Measurements from ENCODE around the gene MYMX.
A peak's percentile ranks its signal among the peaks of the same experiment; 100 is the strongest.

MYMX gene

GRCh38 chr6:44247338-44248302 lies 30.9 kb downstream of the MYMX start:
- Histone ChIP-seq H3K9me3 (ENCODE audit: control insufficient read depth, insufficient read depth, low read length) (no peaks in the 10 kb centered on the region), H3K79me2 (ENCODE audit: control insufficient read depth, low read length) (peaks cover 45% of the 10 kb centered on the region), H3K27ac (ENCODE audit: low read depth, low read length) (peak overlapping the region; percentile 83), H3K4me2 (ENCODE audit: low read length) (peak overlapping the region; percentile 74), H3K4me3 (ENCODE audit: low read length) (peak overlapping the region; percentile 83), H3F3A (ENCODE audit: control insufficient read depth, insufficient read depth) (peaks cover 55% of the 10 kb centered on the region), H3K27me3 (ENCODE audit: control insufficient read depth, low read length) (no peaks in the 10 kb centered on the region), H4K20me1 (ENCODE audit: control insufficient read depth, insufficient read depth, low read depth, low read length) (peaks cover 34% of the 10 kb centered on the region), H3K9me2 (replicated peaks; ENCODE audit: control insufficient read depth, low read length) (no peaks in the 10 kb centered on the region), H3K36me3 (ENCODE audit: control insufficient read depth, low read length) (peaks cover 57% of the 10 kb centered on the region), H3K4me1 (ENCODE audit: control insufficient read depth, low read length) (peaks cover 32% of the 10 kb centered on the region)
- TF ChIP-seq CTCF (IDR thresholded peaks at IDR 0.05; ENCODE audit: low read depth, low read length, poor library complexity, severe bottlenecking) (no peak), EZH2phosphoT487 (IDR thresholded peaks at IDR 0.05; ENCODE audit: borderline replicate concordance, low read length) (no peak)

- Histone ChIP-seq H3K36me3 (ENCODE audit: control insufficient read depth, low read length) (peaks cover 67% of the 10 kb centered on the region), H4K20me1 (ENCODE audit: control insufficient read depth, insufficient read depth, low read depth, low read length) (peaks cover 34% of the 10 kb centered on the region), H3K27ac (ENCODE audit: low read depth, low read length) (peak overlapping the region; percentile 83), H3K9me2 (replicated peaks; ENCODE audit: control insufficient read depth, low read length) (no peaks in the 10 kb centered on the region), H3F3A (ENCODE audit: control insufficient read depth, insufficient read depth) (peaks cover 64% of the 10 kb centered on the region), H3K79me2 (ENCODE audit: control insufficient read depth, low read length) (peaks cover 45% of the 10 kb centered on the region), H3K4me1 (ENCODE audit: control insufficient read depth, low read length) (peaks cover 35% of the 10 kb centered on the region), H3K4me3 (ENCODE audit: low read length) (peak overlapping the region; percentile 83), H3K27me3 (ENCODE audit: control insufficient read depth, low read length) (no peaks in the 10 kb centered on the region), H3K4me2 (ENCODE audit: low read length) (peak overlapping the region; percentile 74), H3K9me3 (ENCODE audit: control insufficient read depth, insufficient read depth, low read length) (no peaks in the 10 kb centered on the region)
- TF ChIP-seq CTCF (IDR thresholded peaks at IDR 0.05; ENCODE audit: low read depth, low read length, poor library complexity, severe bottlenecking) (no peak), EZH2phosphoT487 (IDR thresholded peaks at IDR 0.05; ENCODE audit: borderline replicate concordance, low read length) (no peak)
Observed at GRCh38 chr6:44248579-44248978, 31.9 kb downstream of the MYMX start.

DNA sequence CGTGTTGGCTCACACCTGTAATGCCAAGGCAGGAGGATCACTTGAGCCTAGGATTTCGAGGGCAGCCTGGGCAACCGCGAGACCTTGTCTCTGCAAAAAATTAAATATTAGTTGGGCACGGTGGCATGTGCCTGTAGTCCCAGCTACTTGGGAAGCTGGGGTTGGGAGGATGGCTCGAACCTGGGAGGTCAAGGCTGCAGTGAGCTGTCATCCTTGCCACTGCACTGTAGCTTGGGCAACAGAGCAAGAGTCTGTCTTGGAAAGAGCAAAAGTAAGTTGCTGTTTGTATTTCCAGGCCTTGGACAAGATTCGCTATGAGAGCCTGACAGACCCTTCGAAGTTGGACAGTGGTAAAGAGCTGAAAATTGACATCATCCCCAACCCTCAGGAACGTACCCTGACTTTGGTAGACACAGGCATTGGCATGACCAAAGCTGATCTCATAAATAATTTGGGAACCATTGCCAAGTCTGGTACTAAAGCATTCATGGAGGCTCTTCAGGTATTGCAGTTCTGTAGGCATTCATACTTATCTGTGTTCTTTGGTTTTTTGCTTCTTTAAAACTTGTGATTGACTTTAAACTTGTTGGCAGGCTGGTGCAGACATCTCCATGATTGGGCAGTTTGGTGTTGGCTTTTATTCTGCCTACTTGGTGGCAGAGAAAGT lies 32.5 kb downstream of the MYMX start:
- Histone ChIP-seq H3K4me2 (ENCODE audit: low read length) (peak overlapping the region; percentile 74), H3K9me2 (replicated peaks; ENCODE audit: control insufficient read depth, low read length) (no peaks in the 10 kb centered on the region), H3K79me2 (ENCODE audit: control insufficient read depth, low read length) (peaks cover 45% of the 10 kb centered on the region), H3K27ac (ENCODE audit: low read depth, low read length) (peak overlapping the region; percentile 83; the same call in 1 of the 2 replicates), H4K20me1 (ENCODE audit: control insufficient read depth, insufficient read depth, low read depth, low read length) (peaks cover 34% of the 10 kb centered on the region), H3K9me3 (ENCODE audit: control insufficient read depth, insufficient read depth, low read length) (no peaks in the 10 kb centered on the region), H3K4me1 (ENCODE audit: control insufficient read depth, low read length) (peaks cover 37% of the 10 kb centered on the region), H3F3A (ENCODE audit: control insufficient read depth, insufficient read depth) (peaks cover 71% of the 10 kb centered on the region), H3K4me3 (ENCODE audit: low read length) (peak overlapping the region; percentile 83), H3K27me3 (ENCODE audit: control insufficient read depth, low read length) (no peaks in the 10 kb centered on the region), H3K36me3 (ENCODE audit: control insufficient read depth, low read length) (peaks cover 73% of the 10 kb centered on the region)
- TF ChIP-seq CTCF (IDR thresholded peaks at IDR 0.05; ENCODE audit: low read depth, low read length, poor library complexity, severe bottlenecking) (no peak), EZH2phosphoT487 (IDR thresholded peaks at IDR 0.05; ENCODE audit: borderline replicate concordance, low read length) (no peak)

All from DOHH2 (cell line).